Measurements from ENCODE around the gene RALGDS. TPM values are rescaled to one million over a fixed set of nuclear protein-coding genes. Genes with fewer than 3 reads are reported as not detected.

RALGDS gene
- total and polyA plus RNA-seq, 9 of the 15 experiments (the other 6 are each of a cell fraction or from before 2014, with no cell fraction given): 0.75 to 43.3 (median 27.1) TPM

- TF ChIP-seq, protein P1, sequence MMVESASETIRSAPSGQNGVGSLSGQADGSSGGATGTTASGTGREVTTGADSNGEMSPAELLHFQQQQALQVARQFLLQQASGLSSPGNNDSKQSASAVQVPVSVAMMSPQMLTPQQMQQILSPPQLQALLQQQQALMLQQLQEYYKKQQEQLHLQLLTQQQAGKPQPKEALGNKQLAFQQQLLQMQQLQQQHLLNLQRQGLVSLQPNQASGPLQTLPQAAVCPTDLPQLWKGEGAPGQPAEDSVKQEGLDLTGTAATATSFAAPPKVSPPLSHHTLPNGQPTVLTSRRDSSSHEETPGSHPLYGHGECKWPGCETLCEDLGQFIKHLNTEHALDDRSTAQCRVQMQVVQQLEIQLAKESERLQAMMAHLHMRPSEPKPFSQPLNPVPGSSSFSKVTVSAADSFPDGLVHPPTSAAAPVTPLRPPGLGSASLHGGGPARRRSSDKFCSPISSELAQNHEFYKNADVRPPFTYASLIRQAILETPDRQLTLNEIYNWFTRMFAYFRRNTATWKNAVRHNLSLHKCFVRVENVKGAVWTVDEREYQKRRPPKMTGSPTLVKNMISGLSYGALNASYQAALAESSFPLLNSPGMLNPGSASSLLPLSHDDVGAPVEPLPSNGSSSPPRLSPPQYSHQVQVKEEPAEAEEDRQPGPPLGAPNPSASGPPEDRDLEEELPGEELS (CRISPR knock-in tag; IDR thresholded peaks at IDR 0.05; ENCODE audit: borderline replicate concordance): peak; percentile 98
- TF ChIP-seq HDAC2 (IDR thresholded peaks at IDR 0.05): peak; percentile 53; the same call in 1 of the 2 replicates
- TF ChIP-seq ESRRB (CRISPR knock-in tag; IDR thresholded peaks at IDR 0.05; ENCODE audit: borderline replicate concordance): no peak
- 0 out of 2 replicates have a peak, but pooled peaks have one; percentile 28 for TF ChIP-seq JUNB (CRISPR knock-in tag; conservative IDR thresholded peaks at IDR 0.05)
- peak; percentile 60 for TF ChIP-seq ZBTB40 (IDR thresholded peaks at IDR 0.05)
- no peak for TF ChIP-seq ZBTB40 (CRISPR knock-in tag; IDR thresholded peaks at IDR 0.05)
- no peak for TF ChIP-seq ZNF124 (CRISPR knock-in tag; IDR thresholded peaks at IDR 0.05)
- peak in 1 of 2 experiments; percentile 40; a peak in 1 of 4 replicates for TF ChIP-seq TEAD1 (CRISPR knock-in tag; IDR thresholded peaks at IDR 0.05)
- TF ChIP-seq ZNF589 (CRISPR knock-in tag; IDR thresholded peaks at IDR 0.05; ENCODE audit: low read depth): peak; percentile 84
- TF ChIP-seq, protein P2, sequence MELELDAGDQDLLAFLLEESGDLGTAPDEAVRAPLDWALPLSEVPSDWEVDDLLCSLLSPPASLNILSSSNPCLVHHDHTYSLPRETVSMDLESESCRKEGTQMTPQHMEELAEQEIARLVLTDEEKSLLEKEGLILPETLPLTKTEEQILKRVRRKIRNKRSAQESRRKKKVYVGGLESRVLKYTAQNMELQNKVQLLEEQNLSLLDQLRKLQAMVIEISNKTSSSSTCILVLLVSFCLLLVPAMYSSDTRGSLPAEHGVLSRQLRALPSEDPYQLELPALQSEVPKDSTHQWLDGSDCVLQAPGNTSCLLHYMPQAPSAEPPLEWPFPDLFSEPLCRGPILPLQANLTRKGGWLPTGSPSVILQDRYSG (tag; conservative IDR thresholded peaks at IDR 0.05; ENCODE audit: low read depth): 0 out of 2 replicates have a peak, but pooled peaks have one; percentile 51
- no peak for TF ChIP-seq SMARCB1 (IDR thresholded peaks at IDR 0.05; ENCODE audit: insufficient read length, low read depth)
- 0 out of 2 replicates have a peak, but pooled peaks have one; percentile 28 for TF ChIP-seq TAL1 (IDR thresholded peaks at IDR 0.05)
- TF ChIP-seq ZNF395 (CRISPR knock-in tag; IDR thresholded peaks at IDR 0.05): peak; percentile 79; the same call in 1 of the 2 replicates
Observed at GRCh38 chr9:133133681-133134387, 12.8 kb upstream of the RALGDS start (continued).
